Calu3 (cell line): ENCODE data around the gene CMTM1. TPM values are rescaled to one million over a fixed set of nuclear protein-coding genes. Genes with fewer than 3 reads are reported as not detected.

ENCODE experiments used
- BruUV-seq: library from RNA; stranded (reverse); fragments of 400-500 nt; replicated peaks from 2 replicates; lab custom pipeline; 2021; lab: Mats Ljungman, UMichigan
- CTCF ChIA-PET: fragments of 300-600 bp; sonication (Branson Sonifier 250); formaldehyde crosslinking; loops from one replicate; lab custom pipeline; 2022; ENCODE audit warnings: antibody characterized with exemption; lab: Charles Lee
- DNase-seq: peaks from one replicate; pipeline ENCODE4 v3.0.0; 2022
- H3K27ac Mint-ChIP-seq: one replicate; pipeline ENCODE4 v1.8.0; 2022; ENCODE audit warnings: mixed read lengths; ENCODE audit not compliant: unreplicated experiment
- H3K27me3 Mint-ChIP-seq: one replicate; pipeline ENCODE4 v1.8.0; 2022; ENCODE audit warnings: mixed read lengths; ENCODE audit not compliant: unreplicated experiment
- H3K36me3 Mint-ChIP-seq: one replicate; pipeline ENCODE4 v1.8.0; 2022; ENCODE audit warnings: mild to moderate bottlenecking, moderate library complexity, mixed read lengths; ENCODE audit not compliant: insufficient read depth, unreplicated experiment
- H3K4me1 Mint-ChIP-seq: one replicate; pipeline ENCODE4 v1.8.0; 2022; ENCODE audit warnings: mild to moderate bottlenecking, low read depth, mixed read lengths; ENCODE audit not compliant: unreplicated experiment
- H3K4me3 Mint-ChIP-seq: one replicate; pipeline ENCODE4 v1.8.0; 2022; ENCODE audit warnings: mild to moderate bottlenecking, low read depth, moderate library complexity, mixed read lengths; ENCODE audit not compliant: unreplicated experiment
- H3K9me3 Mint-ChIP-seq: one replicate; pipeline ENCODE4 v1.8.0; 2022; ENCODE audit warnings: low read depth, mixed read lengths; ENCODE audit not compliant: unreplicated experiment
- intact Hi-C: fragments of 100-400 bp; cut with micrococcal nuclease; formaldehyde crosslinking; loops from one replicate; pipeline ENCODE4 v1.10.0; 2022; ENCODE audit not compliant: unreplicated experiment
- total RNA-seq: library from RNA; stranded (reverse); gene quantifications from 2 replicates; pipeline ENCODE4 v1.2.3, GENCODE V29; 2022
- TF ChIP-seq, protein P1 (sequence below): fragments of 200-600 bp; IDR thresholded peaks from one replicate; pipeline ENCODE4 v1.8.0; 2022; ENCODE audit warnings: antibody characterized with exemption; ENCODE audit not compliant: unreplicated experiment

CMTM1 gene
- total RNA-seq, 1 experiment from 2014 or later, result 72.1 TPM

DNA sequence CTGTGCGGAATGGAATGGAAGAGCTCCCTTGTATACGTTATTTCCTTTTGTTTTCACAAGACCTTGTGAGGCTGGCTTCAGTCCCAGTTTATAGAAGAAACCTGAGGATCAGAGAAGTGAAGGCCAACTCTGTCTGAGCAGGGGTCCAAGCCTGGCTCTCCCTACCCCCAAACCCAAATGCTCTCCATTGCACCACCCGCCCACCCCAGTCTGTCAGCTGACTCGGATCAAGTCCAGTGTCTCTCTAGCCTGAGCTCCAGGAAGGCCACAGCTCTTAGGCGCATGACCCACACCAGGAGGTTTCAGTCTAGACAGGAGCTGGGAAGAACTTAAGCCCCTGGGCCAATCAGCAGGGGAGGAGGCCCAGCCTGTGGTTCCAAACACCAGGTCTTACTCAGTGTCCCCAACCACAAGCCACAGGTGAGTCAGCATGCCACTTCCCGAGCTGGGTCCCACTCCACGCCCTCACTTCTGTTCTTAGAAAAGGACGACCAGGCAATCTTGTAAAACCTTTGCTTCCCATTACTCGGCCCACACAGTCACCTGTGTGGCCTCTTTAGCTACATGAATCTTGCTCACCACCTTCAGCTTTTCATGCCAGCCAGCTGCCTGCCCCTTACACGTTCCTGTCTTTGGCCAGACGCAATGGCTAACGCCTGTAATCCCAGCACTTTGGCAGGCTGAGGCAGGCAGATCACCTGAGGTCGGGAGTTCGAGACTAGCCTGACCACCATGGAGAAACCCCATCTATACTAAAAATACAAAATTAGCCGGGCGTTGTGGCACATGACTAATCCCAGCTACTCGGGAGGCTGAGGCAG, 44.1 kb upstream of the CMTM1 start:
- Mint-ChIP-seq H3K9me3 (no peaks in the 10 kb centered on the region), H3K27ac (peak overlapping the region; percentile 96), H3K4me3 (peak overlapping the region; percentile 47), H3K27me3 (no peaks in the 10 kb centered on the region), H3K36me3 (peaks cover 49% of the 10 kb centered on the region), H3K4me1 (peaks cover 44% of the 10 kb centered on the region)
- DNase-seq, result peak; percentile 89
- CTCF ChIA-PET, result interaction anchor here (0.9 to 3.9 kb wide), 8 partner anchors 11 to 115 kb away, joined by 3 to 21 read pairs (median 6); partner anchors contain the start of gene CKLF
- TF ChIP-seq, protein P1, sequence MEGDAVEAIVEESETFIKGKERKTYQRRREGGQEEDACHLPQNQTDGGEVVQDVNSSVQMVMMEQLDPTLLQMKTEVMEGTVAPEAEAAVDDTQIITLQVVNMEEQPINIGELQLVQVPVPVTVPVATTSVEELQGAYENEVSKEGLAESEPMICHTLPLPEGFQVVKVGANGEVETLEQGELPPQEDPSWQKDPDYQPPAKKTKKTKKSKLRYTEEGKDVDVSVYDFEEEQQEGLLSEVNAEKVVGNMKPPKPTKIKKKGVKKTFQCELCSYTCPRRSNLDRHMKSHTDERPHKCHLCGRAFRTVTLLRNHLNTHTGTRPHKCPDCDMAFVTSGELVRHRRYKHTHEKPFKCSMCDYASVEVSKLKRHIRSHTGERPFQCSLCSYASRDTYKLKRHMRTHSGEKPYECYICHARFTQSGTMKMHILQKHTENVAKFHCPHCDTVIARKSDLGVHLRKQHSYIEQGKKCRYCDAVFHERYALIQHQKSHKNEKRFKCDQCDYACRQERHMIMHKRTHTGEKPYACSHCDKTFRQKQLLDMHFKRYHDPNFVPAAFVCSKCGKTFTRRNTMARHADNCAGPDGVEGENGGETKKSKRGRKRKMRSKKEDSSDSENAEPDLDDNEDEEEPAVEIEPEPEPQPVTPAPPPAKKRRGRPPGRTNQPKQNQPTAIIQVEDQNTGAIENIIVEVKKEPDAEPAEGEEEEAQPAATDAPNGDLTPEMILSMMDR, result no peak
- BruUV-seq, result no TSS peak
- intact Hi-C loops, result no loop called here

DNA sequence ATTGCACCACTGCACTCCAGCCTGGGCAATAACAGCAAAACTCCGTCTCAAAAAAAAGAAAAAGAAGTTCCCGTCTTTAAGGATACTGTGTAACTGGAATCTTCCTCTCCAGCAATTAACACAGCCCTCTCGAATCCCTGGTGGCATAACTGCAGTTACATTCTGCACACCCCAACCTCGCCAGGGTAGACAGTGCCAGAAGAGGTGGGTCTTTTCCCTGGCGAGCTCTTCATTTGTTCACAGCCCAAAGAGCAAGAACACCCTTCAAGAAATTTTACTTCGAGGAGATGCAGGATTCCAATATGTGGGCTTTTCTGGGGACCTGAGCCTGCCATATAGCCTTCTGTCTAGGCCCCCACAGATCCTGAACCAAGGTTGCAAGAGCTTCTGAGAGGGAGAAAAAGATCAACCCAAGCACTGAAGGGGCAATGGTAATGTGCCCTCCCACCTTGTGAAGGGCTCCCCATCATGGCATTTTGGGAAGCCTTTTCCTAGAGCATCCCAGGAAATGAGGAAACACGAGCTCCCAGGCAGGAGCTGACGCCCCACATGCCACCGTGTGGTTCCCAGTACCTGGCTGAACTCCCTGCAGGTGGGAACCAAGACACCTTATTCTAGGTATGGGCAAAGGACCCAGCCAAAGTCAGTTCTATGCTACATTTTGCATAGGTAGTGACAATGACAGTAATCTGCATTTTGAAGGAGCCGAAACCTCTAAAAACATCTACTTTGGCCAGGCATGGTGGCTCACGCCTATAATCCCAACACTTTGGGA, 43.2 kb upstream of the CMTM1 start:
- H3K9me3 Mint-ChIP-seq, result no peaks in the 10 kb centered on the region
- H3K4me1 Mint-ChIP-seq, result peaks cover 35% of the 10 kb centered on the region
- no peak for DNase-seq
- H3K27me3 Mint-ChIP-seq, result no peaks in the 10 kb centered on the region
- H3K27ac Mint-ChIP-seq, result peak overlapping the region; percentile 96
- CTCF ChIA-PET, result interaction anchor here (1.2 to 3.9 kb wide), 6 partner anchors 11 to 116 kb away, joined by 3 to 21 read pairs (median 10); partner anchors contain the start of gene CKLF
- TF ChIP-seq, protein P1, result no peak
- peak overlapping the region; percentile 47 for H3K4me3 Mint-ChIP-seq
- H3K36me3 Mint-ChIP-seq, result peaks cover 47% of the 10 kb centered on the region
- BruUV-seq, result TSS peak; percentile 93
- intact Hi-C loops, result no loop called here

DNA sequence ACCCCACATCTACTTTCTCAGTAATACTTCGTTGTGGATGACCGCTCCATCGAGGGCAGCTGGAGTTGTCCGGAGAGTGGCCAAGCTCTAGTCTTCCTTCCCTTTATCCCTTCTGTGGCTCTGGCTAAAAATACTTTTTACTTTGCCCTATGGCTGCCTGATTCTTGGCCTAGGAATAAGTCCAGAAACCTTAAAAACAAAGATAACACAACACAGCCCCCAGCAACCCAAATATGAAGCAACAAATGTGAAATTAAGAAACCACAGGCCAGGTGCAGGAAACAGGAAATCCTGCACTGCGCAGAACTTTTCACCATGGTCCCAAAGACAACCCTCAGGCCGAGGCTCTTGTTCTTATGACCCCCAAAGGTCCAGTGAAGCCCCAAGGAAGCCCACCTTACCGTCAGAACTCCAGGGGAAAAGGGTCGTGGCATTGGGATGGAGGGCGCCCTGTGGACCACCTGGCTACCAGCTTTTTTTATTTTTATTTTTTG, 42.3 kb upstream of the CMTM1 start:
- no peak for DNase-seq
- TF ChIP-seq, protein P1, result no peak
- H3K27me3 Mint-ChIP-seq, result no peaks in the 10 kb centered on the region
- intact Hi-C loops, result no loop called here
- no peaks in the 10 kb centered on the region for H3K9me3 Mint-ChIP-seq
- peaks cover 48% of the 10 kb centered on the region for H3K36me3 Mint-ChIP-seq
- no TSS peak for BruUV-seq
- no peak overlapping the region for H3K4me3 Mint-ChIP-seq
- H3K4me1 Mint-ChIP-seq, result peaks cover 33% of the 10 kb centered on the region
- CTCF ChIA-PET, result interaction anchor here (3.4 to 3.9 kb wide), 2 partner anchors 15 to 28 kb away, joined by 20 to 21 read pairs; partner anchors contain the start of gene CKLF
- H3K27ac Mint-ChIP-seq, result no peak overlapping the region

DNA sequence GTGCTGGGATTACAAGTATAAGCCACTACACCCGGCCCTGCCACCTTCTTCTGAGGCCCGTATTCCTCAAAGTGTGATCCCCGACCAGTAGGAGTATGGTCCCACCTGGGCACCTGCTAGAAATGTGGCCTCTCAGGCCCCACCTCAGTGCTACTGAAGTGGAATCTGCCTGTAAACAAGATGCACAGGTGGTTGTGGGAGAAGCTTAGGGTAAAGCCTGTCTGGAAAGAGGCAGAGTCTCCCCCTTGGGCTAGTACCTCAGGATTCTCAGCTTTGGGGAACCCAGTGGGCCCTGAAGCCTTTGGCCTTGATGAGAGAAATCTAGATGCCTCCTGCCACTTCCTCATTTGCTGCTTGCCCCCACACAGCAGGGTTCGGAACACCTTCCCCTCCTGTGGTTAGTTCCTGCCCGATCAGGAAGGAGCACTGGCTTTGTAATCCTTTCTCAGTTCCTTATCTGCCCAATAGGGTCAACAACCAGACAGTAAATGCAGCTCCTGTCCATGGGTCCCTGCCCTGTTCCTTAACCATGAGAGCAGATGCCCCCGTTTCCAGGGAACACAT, 41.6 kb upstream of the CMTM1 start:
- BruUV-seq, result no TSS peak

More for the DNA sequence above, 41.6 kb upstream of the CMTM1 start:
- Mint-ChIP-seq H3K27me3 (no peaks in the 10 kb centered on the region), H3K4me3 (no peak overlapping the region), H3K4me1 (peaks cover 31% of the 10 kb centered on the region), H3K9me3 (no peaks in the 10 kb centered on the region), H3K27ac (peak overlapping the region; percentile 23), H3K36me3 (peaks cover 46% of the 10 kb centered on the region)
- intact Hi-C loops, result no loop called here
- TF ChIP-seq, protein P1, result no peak
- no peak for DNase-seq
- CTCF ChIA-PET, result no interaction called here
